ENCODE results near the gene PTPRN2.

GRCh38 chr7:158357106-158357897 lies 230.3 kb downstream of the PTPRN2 start:
- TF ChIP-seq CTCF (IDR thresholded peaks at IDR 0.05 in 2 of 3, conservative IDR thresholded peaks at IDR 0.05 in 1 of 3; ENCODE audit: borderline replicate concordance in 1 of 3, insufficient read depth in 1 of 3, low read depth in 2 of 3, low read length in 2 of 3) (no peak), POLR2A (IDR thresholded peaks at IDR 0.05; ENCODE audit: borderline replicate concordance, extremely low read depth, insufficient read depth, insufficient read length) (no peak), EZH2 (IDR thresholded peaks at IDR 0.05) (no peak), EZH2phosphoT487 (IDR thresholded peaks at IDR 0.05; ENCODE audit: borderline replicate concordance) (no peak), EGR1 (IDR thresholded peaks at IDR 0.05; ENCODE audit: low read depth) (no peak), RAD21 (IDR thresholded peaks at IDR 0.05; ENCODE audit: low read depth) (no peak), POLR2AphosphoS5 (IDR thresholded peaks at IDR 0.05; ENCODE audit: low read depth, low read length) (no peak), CEBPB (IDR thresholded peaks at IDR 0.05; ENCODE audit: low read depth) (no peak), FOSL1 (IDR thresholded peaks at IDR 0.05; ENCODE audit: low read depth) (no peak), ZBTB33 (IDR thresholded peaks at IDR 0.05; ENCODE audit: extremely low read depth, insufficient replicate concordance, low read length) (no peak)
